GM12864 (cell line): Measurements from ENCODE around the gene TPP2.

Source experiments
- DNase-seq: peaks from one replicate; pipeline ENCODE4 v3.0.0-alpha.2; 2011; ENCODE audit warnings: low read depth
- H3K4me3 ChIP-seq: 2 replicates; pipeline ENCODE4 v1.5.1; 2011; ENCODE audit warnings: mild to moderate bottlenecking, low read depth, low read length, control low read depth
- TF ChIP-seq, protein P1 (sequence below): IDR thresholded peaks from 2 replicates; pipeline ENCODE4 v1.5.1; 2011; ENCODE audit warnings: low read depth, mild to moderate bottlenecking, moderate library complexity, low read length, control low read depth, inconsistent platforms; ENCODE audit errors: missing control alignments

Gene TPP2

DNA sequence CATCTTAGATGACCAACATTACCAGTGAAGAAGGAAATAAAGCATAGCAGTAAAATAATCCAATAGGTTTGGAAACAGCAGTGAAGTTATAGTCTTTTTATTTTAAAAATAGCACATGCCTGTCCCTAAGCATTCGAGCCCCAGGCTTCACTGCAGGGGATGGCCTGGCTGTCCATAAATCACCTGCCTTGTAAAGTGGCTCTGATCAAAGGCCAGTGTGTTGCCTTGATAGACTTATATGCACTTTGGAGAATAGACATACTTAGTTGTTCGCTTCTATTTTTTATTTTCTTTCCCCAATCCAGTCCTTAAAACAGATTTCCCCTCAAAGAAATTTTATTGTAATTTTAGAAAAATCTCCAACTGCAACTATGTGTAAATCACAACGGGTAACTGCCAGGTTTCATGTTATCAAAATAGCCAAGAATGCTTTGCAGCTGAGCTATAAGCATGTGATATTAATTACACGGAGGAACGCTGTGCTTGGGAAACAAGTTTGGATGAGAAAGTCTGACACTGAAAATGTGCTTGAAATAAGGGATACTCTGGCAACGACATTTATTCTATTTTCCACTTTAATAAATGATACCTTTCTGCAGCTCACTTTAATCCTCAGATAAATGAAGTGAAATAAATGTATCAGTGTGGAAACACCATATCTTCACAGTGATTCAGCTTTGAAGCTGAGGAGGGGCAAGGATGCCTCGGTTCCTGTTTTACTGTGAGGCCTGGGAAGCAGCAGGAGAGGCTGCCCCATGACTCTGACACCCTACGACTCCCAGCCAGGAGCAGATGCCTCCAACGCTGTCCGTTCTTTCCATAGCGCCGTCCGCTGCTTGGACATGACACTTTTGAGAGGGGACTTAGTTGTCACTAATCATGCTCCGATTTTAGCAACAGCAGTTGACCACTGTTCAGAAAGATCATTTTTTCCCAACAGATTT, 103.6 kb downstream of the TPP2 start:
- TF ChIP-seq, protein P1, sequence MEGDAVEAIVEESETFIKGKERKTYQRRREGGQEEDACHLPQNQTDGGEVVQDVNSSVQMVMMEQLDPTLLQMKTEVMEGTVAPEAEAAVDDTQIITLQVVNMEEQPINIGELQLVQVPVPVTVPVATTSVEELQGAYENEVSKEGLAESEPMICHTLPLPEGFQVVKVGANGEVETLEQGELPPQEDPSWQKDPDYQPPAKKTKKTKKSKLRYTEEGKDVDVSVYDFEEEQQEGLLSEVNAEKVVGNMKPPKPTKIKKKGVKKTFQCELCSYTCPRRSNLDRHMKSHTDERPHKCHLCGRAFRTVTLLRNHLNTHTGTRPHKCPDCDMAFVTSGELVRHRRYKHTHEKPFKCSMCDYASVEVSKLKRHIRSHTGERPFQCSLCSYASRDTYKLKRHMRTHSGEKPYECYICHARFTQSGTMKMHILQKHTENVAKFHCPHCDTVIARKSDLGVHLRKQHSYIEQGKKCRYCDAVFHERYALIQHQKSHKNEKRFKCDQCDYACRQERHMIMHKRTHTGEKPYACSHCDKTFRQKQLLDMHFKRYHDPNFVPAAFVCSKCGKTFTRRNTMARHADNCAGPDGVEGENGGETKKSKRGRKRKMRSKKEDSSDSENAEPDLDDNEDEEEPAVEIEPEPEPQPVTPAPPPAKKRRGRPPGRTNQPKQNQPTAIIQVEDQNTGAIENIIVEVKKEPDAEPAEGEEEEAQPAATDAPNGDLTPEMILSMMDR: no peak
- H3K4me3 ChIP-seq: no peak overlapping the region
- no peak for DNase-seq

- no peak for DNase-seq
- no peak overlapping the region for H3K4me3 ChIP-seq
- TF ChIP-seq, protein P1: no peak
These were observed 104.5 kb downstream of the TPP2 start for GRCh38 chr13:102701331-102701730.

- TF ChIP-seq, protein P1: no peak
These were observed 106.4 kb downstream of the TPP2 start for GRCh38 chr13:102702965-102703725.

GRCh38 chr13:102703726-102704035, 106.9 kb downstream of the TPP2 start:
- DNase-seq: no peak
- H3K4me3 ChIP-seq: no peak overlapping the region
- TF ChIP-seq, protein P1: no peak

More at GRCh38 chr13:102702965-102703725, 106.4 kb downstream of the TPP2 start:
- no peak overlapping the region for H3K4me3 ChIP-seq
- no peak for DNase-seq

DNA sequence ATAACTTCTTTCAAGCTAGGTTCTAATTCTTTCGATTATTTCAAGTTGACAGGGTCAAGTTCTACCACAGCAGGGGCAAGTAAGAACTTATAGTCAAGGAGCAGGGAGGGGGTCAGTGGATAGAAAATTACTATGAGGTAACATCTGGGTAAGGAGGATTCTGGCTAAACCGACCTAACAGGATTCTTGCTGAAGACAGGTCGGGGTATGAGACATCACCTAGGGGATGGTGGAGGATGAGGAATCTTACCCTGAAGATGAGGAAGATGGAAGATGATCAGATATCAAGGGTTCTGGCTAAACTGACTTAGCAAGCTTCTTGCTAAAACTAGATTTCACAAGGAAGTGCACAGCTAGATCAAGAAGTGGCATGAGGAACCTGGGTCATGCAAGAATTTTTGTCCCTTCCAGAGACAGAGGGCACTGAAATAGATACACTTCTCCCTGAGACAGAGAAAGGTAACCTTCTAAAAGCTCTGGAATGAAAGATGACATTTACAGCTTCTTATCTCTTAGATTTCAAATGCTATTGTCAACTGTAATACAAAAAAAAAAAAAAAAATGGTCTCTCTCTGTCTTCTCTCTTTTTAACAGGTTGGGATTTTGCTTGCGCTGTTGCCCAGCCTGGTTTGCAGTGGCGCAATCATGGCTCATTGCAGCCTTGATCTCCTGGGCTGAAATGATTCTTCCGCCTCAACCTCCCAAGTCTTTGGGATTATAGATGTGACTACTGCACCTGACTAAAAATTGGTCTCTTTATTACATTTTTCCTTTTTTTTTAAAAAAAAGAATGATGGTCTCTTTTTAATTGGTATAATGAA, 107.7 kb downstream of the TPP2 start:
- no peak for DNase-seq
- TF ChIP-seq, protein P1: no peak
- no peak overlapping the region for H3K4me3 ChIP-seq

DNA sequence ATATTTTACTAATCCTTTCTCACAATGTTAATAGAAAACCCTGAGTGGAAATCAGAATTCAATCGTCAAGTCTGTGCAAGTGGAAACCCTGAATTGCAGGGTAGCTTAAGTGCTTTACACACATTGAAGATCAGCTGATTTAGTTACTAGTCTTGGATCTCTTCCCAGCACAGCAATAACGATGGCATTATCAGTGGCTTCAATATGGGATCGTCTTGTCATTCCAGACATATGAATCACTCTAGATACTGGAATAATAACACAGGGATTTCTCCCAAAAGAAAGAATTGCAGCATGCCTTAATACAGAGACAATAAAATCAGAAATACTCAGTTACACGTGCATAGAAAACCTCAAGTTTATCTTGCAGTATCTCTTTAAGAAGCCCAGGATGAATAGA, 110.7 kb downstream of the TPP2 start:
- TF ChIP-seq, protein P1: no peak
- no peak overlapping the region for H3K4me3 ChIP-seq
- DNase-seq: no peak
